Measurements from ENCODE around the gene CLASRP.

The CLASRP gene

DNA sequence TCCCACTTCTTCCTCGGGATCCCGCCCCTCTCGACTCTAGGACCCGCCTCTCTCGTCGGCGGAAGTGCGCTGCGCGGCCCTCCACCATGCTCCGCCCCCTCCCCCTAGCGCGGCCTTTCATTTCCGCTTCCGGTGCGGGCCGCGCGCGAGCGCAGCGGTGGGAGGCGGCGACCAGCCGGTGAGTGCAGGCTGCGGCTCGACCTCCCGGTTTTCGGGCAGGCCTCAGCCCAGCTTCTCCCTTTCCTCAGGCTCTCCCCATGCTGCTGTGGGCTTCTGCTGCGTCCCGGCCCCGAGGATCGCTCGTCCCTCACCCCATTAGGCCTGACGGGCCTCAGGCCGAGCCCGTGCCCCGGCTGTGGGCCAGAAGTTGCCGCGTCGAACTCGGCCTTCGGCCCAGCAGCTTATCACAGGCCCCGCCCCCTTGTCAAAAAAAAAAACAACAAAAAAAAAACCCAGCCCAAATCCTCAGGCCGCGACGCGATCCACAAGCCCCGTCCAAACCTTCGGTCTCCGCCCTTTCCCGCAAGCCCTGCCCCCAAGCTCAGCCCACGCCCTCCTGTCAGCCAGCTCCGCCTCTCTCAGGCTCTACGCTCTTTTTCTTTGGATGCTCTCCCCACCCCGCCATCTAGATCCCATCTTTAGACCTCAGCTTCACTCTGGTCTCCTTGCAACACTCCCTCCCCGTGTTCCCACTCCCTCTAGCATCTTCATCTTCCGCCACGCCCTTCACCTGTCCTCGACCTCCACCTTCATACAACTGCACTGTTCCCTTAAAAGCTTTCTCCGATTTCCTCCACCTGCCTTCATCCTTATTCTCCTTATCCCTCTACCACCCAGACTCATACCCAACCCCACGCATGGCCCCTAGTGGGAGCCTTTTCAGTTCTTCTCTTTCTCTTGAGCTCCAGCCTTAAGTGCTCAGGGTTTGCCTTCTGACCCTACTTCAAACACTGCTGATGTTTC is at the start of gene CLASRP:
Gene CLASRP, plus strand, starts transcription at position 115 of the 963 bp plus-strand sequence. CDS start 1,168 bp downstream, outside the sequence.
- TF ChIP-seq, protein P1, sequence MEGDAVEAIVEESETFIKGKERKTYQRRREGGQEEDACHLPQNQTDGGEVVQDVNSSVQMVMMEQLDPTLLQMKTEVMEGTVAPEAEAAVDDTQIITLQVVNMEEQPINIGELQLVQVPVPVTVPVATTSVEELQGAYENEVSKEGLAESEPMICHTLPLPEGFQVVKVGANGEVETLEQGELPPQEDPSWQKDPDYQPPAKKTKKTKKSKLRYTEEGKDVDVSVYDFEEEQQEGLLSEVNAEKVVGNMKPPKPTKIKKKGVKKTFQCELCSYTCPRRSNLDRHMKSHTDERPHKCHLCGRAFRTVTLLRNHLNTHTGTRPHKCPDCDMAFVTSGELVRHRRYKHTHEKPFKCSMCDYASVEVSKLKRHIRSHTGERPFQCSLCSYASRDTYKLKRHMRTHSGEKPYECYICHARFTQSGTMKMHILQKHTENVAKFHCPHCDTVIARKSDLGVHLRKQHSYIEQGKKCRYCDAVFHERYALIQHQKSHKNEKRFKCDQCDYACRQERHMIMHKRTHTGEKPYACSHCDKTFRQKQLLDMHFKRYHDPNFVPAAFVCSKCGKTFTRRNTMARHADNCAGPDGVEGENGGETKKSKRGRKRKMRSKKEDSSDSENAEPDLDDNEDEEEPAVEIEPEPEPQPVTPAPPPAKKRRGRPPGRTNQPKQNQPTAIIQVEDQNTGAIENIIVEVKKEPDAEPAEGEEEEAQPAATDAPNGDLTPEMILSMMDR (IDR thresholded peaks at IDR 0.05; ENCODE audit: extremely low read depth, missing control alignments) = no peak
- DNase-seq (ENCODE audit: low spot score) = peak; percentile 92

- DNase-seq (ENCODE audit: low spot score) = no peak
- TF ChIP-seq, protein P1 (IDR thresholded peaks at IDR 0.05; ENCODE audit: extremely low read depth, missing control alignments) = no peak
Observed at GRCh38 chr19:44990459-44990858, 48.4 kb upstream of the CLASRP start.

DNA sequence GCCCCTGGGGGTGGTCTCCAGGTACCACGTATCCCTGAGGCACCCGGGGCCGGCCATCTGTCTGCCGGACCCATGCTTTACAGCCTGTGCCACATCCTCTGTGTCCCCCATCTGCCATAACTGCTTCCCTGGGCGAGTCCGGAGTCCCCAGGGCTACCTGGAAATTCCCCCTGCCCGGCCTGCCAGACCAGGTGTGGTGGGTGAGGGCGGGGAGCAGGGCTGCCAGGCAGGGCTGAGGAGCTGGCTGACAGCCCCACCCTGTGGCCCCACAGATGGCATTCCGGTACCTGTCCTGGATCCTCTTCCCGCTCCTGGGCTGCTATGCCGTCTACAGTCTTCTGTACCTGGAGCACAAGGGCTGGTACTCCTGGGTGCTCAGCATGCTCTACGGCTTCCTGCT is 47.9 kb upstream of the CLASRP start:
- TF ChIP-seq, protein P1 (IDR thresholded peaks at IDR 0.05; ENCODE audit: extremely low read depth, missing control alignments) = no peak

DNA sequence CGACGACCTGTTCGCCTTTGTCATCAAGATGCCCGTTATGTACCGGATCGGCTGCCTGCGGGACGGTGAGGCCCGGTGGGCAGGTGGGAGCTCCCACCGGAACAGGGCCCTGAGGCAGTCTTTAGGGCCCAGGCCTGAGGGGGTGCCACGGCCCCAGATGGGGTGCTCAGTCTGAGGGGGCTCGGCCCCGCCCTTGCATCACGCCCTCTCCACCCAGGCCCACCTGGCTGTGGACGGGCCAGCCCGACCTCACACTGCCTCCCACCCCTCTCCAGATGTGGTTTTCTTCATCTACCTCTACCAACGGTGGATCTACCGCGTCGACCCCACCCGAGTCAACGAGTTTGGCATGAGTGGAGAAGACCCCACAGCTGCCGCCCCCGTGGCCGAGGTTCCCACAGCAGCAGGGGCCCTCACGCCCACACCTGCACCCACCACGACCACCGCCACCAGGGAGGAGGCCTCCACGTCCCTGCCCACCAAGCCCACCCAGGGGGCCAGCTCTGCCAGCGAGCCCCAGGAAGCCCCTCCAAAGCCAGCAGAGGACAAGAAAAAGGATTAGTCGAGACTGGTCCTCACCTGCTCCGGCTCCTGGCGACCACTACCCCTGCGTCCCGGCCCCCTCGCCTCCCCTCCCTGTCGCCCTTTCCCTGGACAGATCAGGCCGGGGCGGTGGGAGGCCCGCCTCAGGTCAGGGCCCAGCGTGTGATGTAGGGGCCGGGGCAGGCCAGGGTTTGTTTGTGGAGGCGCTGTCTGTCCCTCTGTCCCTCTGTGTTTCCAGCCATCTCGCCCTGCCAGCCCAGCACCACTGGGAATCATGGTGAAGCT is 46.3 kb upstream of the CLASRP start:
- no peak for DNase-seq (ENCODE audit: low spot score)
- TF ChIP-seq, protein P1 (IDR thresholded peaks at IDR 0.05; ENCODE audit: extremely low read depth, missing control alignments) = no peak

More for the DNA sequence above, 47.9 kb upstream of the CLASRP start:
- no peak for DNase-seq (ENCODE audit: low spot score)

GRCh38 chr19:44993526-44993925 is 45.3 kb upstream of the CLASRP start:
- TF ChIP-seq, protein P1 (IDR thresholded peaks at IDR 0.05; ENCODE audit: extremely low read depth, missing control alignments) = no peak
- no peak for DNase-seq (ENCODE audit: low spot score)

GRCh38 chr19:44993926-44994537 is 44.8 kb upstream of the CLASRP start:
- TF ChIP-seq, protein P1 (IDR thresholded peaks at IDR 0.05; ENCODE audit: extremely low read depth, missing control alignments) = no peak
- DNase-seq (ENCODE audit: low spot score) = no peak
